DOHH2 (cell line): ENCODE measurements around the gene PRG2.

Experiments used
- CTCF ChIP-seq: fragments of 200-600 bp; sonication (generic); IDR thresholded peaks from one replicate; pipeline ENCODE4 v1.5.1; 2014; ENCODE audit warnings: antibody characterized with exemption, mild to moderate bottlenecking, low read depth, low read length; ENCODE audit not compliant: poor library complexity, severe bottlenecking
- EZH2phosphoT487 ChIP-seq: fragments of 200-600 bp; sonication (generic); IDR thresholded peaks from 2 replicates; pipeline ENCODE4 v1.6.1; 2017; ENCODE audit warnings: borderline replicate concordance, mild to moderate bottlenecking, antibody characterized with exemption, low read length, moderate library complexity, mixed read lengths

GRCh38 chr11:57414612-57415212, 24.3 kb upstream of the PRG2 start:
- TF ChIP-seq CTCF = no peak
- TF ChIP-seq EZH2phosphoT487 = no peak
